DOHH2 (cell line): Measurements from ENCODE around the gene DSE.

Experiments
- CTCF ChIP-seq: fragments of 200-600 bp; sonication (generic); IDR thresholded peaks from one replicate; pipeline ENCODE4 v1.5.1; 2014; ENCODE audit warnings: antibody characterized with exemption, mild to moderate bottlenecking, low read depth, low read length; ENCODE audit not compliant: poor library complexity, severe bottlenecking
- EZH2phosphoT487 ChIP-seq: fragments of 200-600 bp; sonication (generic); IDR thresholded peaks from 2 replicates; pipeline ENCODE4 v1.6.1; 2017; ENCODE audit warnings: borderline replicate concordance, mild to moderate bottlenecking, antibody characterized with exemption, low read length, moderate library complexity, mixed read lengths

GRCh38 chr6:116471531-116471930 lies 100.8 kb downstream of the DSE start:
- TF ChIP-seq CTCF (no peak), EZH2phosphoT487 (no peak)
